ENCODE data around the gene CNTNAP2. TPM values are rescaled to one million over a fixed set of nuclear protein-coding genes. Genes with fewer than 3 reads are reported as not detected.

CNTNAP2 gene
- total RNA-seq, 4 donors from 2014 or later, result not detected

GRCh38 chr7:148304083-148304335, 2187.4 kb downstream of the CNTNAP2 start:
- in situ Hi-C loops (cut with MboI; ENCODE audit: low sequenced_read_pairs in 4 of 4), result no loop called here
- intact Hi-C loops (cut with DNase I; ENCODE audit: low total_unique reads), result no loop called here
- Histone ChIP-seq H3K4me1 (peaks cover 0 to 3% of the 10 kb centered on the region in 2 donors), H3K4me3 (no peak overlapping the region), H3K36me3 (no peaks in the 10 kb centered on the region), H3K27me3 (no peaks in the 10 kb centered on the region), H3K27ac (no peak overlapping the region), H3K9me3 (no peaks in the 10 kb centered on the region)
- no peak for TF ChIP-seq POLR2A (IDR thresholded peaks at IDR 0.05)
- TF ChIP-seq CTCF (IDR thresholded peaks at IDR 0.05 in 4 of 5, conservative IDR thresholded peaks at IDR 0.05 in 1 of 5), result no peak
- no peak for ATAC-seq
- DNase-seq, result no peak

- H3K36me3 ChIP-seq, result no peaks in the 10 kb centered on the region
- intact Hi-C loops (cut with DNase I; ENCODE audit: low total_unique reads) (no loop called here), in situ Hi-C loops (cut with MboI; ENCODE audit: low sequenced_read_pairs in 4 of 4) (no loop called here)
- peaks cover 0 to 3% of the 10 kb centered on the region in 2 donors for H3K4me1 ChIP-seq
- H3K4me3 ChIP-seq, result no peak overlapping the region
- H3K9me3 ChIP-seq, result no peaks in the 10 kb centered on the region
- no peaks in the 10 kb centered on the region for H3K27me3 ChIP-seq
- ATAC-seq, result no peak
- TF ChIP-seq CTCF (IDR thresholded peaks at IDR 0.05 in 4 of 5, conservative IDR thresholded peaks at IDR 0.05 in 1 of 5), result no peak
- TF ChIP-seq POLR2A (IDR thresholded peaks at IDR 0.05), result no peak
- DNase-seq, result no peak
- no peak overlapping the region for H3K27ac ChIP-seq
Measured at GRCh38 chr7:148304456-148304855, 2187.9 kb downstream of the CNTNAP2 start.

DNA sequence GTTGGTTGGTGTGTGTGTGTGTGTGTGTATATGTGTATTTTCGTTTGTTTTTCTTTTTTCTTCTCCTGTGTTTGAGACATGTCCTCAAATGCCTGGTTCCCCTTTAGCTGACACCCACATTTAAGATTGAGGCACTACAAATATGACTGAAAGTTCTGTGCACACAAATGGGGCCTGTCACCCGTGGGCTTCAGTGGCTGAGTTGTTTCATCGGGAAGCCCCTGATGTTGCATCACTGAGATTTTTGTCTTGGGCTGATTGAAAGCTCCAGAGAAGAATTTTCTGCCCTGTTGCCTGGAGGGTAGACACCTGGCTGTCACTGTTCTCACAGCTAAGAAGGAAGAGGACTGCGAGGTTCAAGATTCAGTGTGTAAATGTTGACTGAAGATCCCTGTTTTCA, 2190.2 kb downstream of the CNTNAP2 start:
- TF ChIP-seq POLR2A (IDR thresholded peaks at IDR 0.05) (no peak), CTCF (IDR thresholded peaks at IDR 0.05 in 4 of 5, conservative IDR thresholded peaks at IDR 0.05 in 1 of 5) (no peak)
- in situ Hi-C loops (cut with MboI; ENCODE audit: low sequenced_read_pairs in 4 of 4), result no loop called here
- Histone ChIP-seq H3K27ac (no peak overlapping the region), H3K36me3 (no peaks in the 10 kb centered on the region), H3K4me1 (peaks cover 0 to 3% of the 10 kb centered on the region in 2 donors), H3K4me3 (no peak overlapping the region), H3K9me3 (no peaks in the 10 kb centered on the region), H3K27me3 (no peaks in the 10 kb centered on the region)
- intact Hi-C loops (cut with DNase I; ENCODE audit: low total_unique reads), result no loop called here
- ATAC-seq (no peak), DNase-seq (no peak)

- Histone ChIP-seq H3K27me3 (no peaks in the 10 kb centered on the region), H3K9me3 (no peaks in the 10 kb centered on the region), H3K4me3 (no peak overlapping the region), H3K36me3 (no peaks in the 10 kb centered on the region), H3K27ac (no peak overlapping the region), H3K4me1 (no peaks in the 10 kb centered on the region)
- DNase-seq (no peak), ATAC-seq (no peak)
- intact Hi-C loops (cut with DNase I; ENCODE audit: low total_unique reads), result no loop called here
- in situ Hi-C loops (cut with MboI; ENCODE audit: low sequenced_read_pairs in 4 of 4), result no loop called here
- TF ChIP-seq CTCF (IDR thresholded peaks at IDR 0.05 in 4 of 5, conservative IDR thresholded peaks at IDR 0.05 in 1 of 5), result no peak
- TF ChIP-seq POLR2A (IDR thresholded peaks at IDR 0.05), result no peak
Measured at GRCh38 chr7:148318102-148318811, 2201.7 kb downstream of the CNTNAP2 start.

GRCh38 chr7:148318838-148319237, 2202.2 kb downstream of the CNTNAP2 start:
- DNase-seq, result no peak

More at GRCh38 chr7:148318838-148319237, 2202.2 kb downstream of the CNTNAP2 start:
- in situ Hi-C loops (cut with MboI; ENCODE audit: low sequenced_read_pairs in 4 of 4) (no loop called here), intact Hi-C loops (cut with DNase I; ENCODE audit: low total_unique reads) (no loop called here)
- no peaks in the 10 kb centered on the region for H3K27me3 ChIP-seq
- no peaks in the 10 kb centered on the region for H3K4me1 ChIP-seq
- H3K36me3 ChIP-seq, result no peaks in the 10 kb centered on the region
- H3K9me3 ChIP-seq, result no peaks in the 10 kb centered on the region
- H3K4me3 ChIP-seq, result no peak overlapping the region
- no peak for ATAC-seq
- TF ChIP-seq POLR2A (IDR thresholded peaks at IDR 0.05), result no peak
- no peak for TF ChIP-seq CTCF (IDR thresholded peaks at IDR 0.05 in 4 of 5, conservative IDR thresholded peaks at IDR 0.05 in 1 of 5)
- H3K27ac ChIP-seq, result no peak overlapping the region

Data from gastrocnemius medialis (tissue), 4 donors.